ENCODE results near the gene GAD2. TPM values are rescaled to one million over a fixed set of nuclear protein-coding genes. Genes with fewer than 3 reads are reported as not detected.

Gene GAD2
- total and polyA plus RNA-seq, 9 of the 15 experiments (the other 6 are each of a cell fraction or from before 2014, with no cell fraction given) = not detected

DNA sequence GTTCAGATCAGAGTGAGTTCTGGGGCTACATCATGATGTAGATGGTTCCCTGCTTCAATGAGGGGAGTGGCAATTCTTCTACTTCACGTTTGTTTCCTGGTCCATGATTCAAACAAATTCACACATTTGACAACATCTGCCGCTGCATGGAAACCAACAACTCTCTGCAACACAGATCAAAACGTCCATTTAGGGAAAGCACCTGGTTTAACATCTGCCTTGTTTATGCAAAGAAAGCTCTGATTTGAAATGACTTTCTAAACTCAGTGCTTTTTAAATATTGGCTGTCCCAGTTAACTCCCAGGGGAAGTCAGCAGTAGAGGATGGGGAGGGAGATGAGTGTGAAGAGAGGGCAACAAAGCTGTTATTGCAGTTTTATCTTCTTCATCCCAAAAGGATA, 93.8 kb downstream of the GAD2 start:
- H3K9me3 ChIP-seq (replicated peaks; ENCODE audit: control insufficient read depth, insufficient read depth, low read depth, low read length) = no peaks in the 10 kb centered on the region
- H3K79me2 ChIP-seq (ENCODE audit: control insufficient read depth, insufficient read depth, low read length) = no peaks in the 10 kb centered on the region
- H3K9ac ChIP-seq (ENCODE audit: insufficient read depth in 1 of 2, low read depth in 2 of 2, low read length in 2 of 2) = no peak overlapping the region
- no peak overlapping the region for H3K27ac ChIP-seq (ENCODE audit: extremely low read depth, low read depth, low read length)
- no peak overlapping the region for H3K4me2 ChIP-seq (ENCODE audit: insufficient read depth, low read length)
- DNase-seq (ENCODE audit: extremely low read depth in 1 of 4, low spot score in 3 of 4) (no peak), FAIRE-seq (no peak), ATAC-seq (no peak)
- in situ Hi-C loops (cut with MboI) (no loop called here), intact Hi-C loops (cut with micrococcal nuclease) (no loop called here)
- H3K9me1 ChIP-seq (ENCODE audit: control insufficient read depth, insufficient read depth, low read length) = no peaks in the 10 kb centered on the region
- no peaks in the 10 kb centered on the region for H3K4me1 ChIP-seq (replicated peaks in 1 of 2; ENCODE audit: control insufficient read depth in 2 of 2, insufficient read depth in 2 of 2, low read length in 2 of 2)
- TF ChIP-seq RAD51 (IDR thresholded peaks at IDR 0.05; ENCODE audit: borderline replicate concordance, low read depth) = no peak
- TF ChIP-seq NCOA4 (IDR thresholded peaks at IDR 0.05; ENCODE audit: partially characterized antibody) = no peak
- TF ChIP-seq ARHGAP35 (IDR thresholded peaks at IDR 0.05; ENCODE audit: partially characterized antibody) = no peak
- no peak for TF ChIP-seq CHD2 (IDR thresholded peaks at IDR 0.05; ENCODE audit: low read depth, low read length)
- CTCF ChIA-PET (ENCODE audit: low intra/inter-chr PET ratio) = no interaction called here
- H4K20me1 ChIP-seq (replicated peaks; ENCODE audit: control insufficient read depth, insufficient read depth, low read length) = no peaks in the 10 kb centered on the region
- no peaks in the 10 kb centered on the region for H3K36me3 ChIP-seq (ENCODE audit: control insufficient read depth, insufficient read depth, low read length)
- 0% methylated on average over 3 of the region's 3 CpGs for WGBS (ENCODE audit: insufficient coverage, low coverage, missing lambda C conversion rate)
- no peak overlapping the region for H3K4me3 ChIP-seq
- no TSS peak for BruUV-seq (replicated peaks)
- H3K27me3 ChIP-seq (ENCODE audit: control insufficient read depth in 2 of 2, insufficient read depth in 2 of 2, low read length in 2 of 2) = peaks cover 0 to 9% of the 10 kb centered on the region in 2 experiments; a peak in 2 of 5 replicates
- POLR2A ChIA-PET = no interaction called here
- H2AFZ ChIP-seq (ENCODE audit: low read depth, low read length) = no peak overlapping the region

DNA sequence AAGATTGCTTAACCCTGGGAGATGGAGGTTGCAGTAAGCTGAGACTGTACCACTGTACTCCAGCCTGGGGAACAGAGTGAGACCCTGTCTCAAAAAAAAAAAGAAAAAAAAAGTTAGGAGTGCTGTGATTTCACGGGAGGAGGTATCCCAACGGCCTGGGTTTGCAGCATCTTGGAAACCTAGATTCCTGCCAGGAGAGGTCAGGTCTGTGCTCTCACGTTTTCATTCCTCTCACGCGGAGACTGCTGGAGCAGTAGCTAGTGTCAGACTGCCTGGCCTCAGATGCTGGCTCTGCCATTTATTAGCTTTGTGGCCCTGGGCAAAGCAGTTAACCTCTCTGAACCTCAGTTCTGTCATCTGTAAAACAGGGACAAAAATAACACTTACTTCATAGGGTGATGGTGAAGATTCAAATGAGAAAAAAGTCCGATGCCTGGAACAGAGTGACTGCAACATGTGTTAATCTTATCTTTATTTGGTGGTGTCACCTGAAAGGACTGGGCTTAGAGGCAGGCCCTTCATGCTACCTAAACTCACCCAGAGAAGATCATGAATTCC, 94.9 kb downstream of the GAD2 start:
- Histone ChIP-seq H2AFZ (ENCODE audit: low read depth, low read length) (no peak overlapping the region), H3K27me3 (ENCODE audit: control insufficient read depth in 2 of 2, insufficient read depth in 2 of 2, low read length in 2 of 2) (peaks cover 0 to 9% of the 10 kb centered on the region in 2 experiments; a peak in 2 of 5 replicates), H4K20me1 (replicated peaks; ENCODE audit: control insufficient read depth, insufficient read depth, low read length) (no peaks in the 10 kb centered on the region), H3K36me3 (ENCODE audit: control insufficient read depth, insufficient read depth, low read length) (no peaks in the 10 kb centered on the region), H3K27ac (ENCODE audit: extremely low read depth, low read depth, low read length) (no peak overlapping the region), H3K4me3 (no peak overlapping the region), H3K9ac (ENCODE audit: insufficient read depth in 1 of 2, low read depth in 2 of 2, low read length in 2 of 2) (no peak overlapping the region), H3K9me1 (ENCODE audit: control insufficient read depth, insufficient read depth, low read length) (no peaks in the 10 kb centered on the region), H3K4me2 (ENCODE audit: insufficient read depth, low read length) (no peak overlapping the region), H3K79me2 (ENCODE audit: control insufficient read depth, insufficient read depth, low read length) (no peaks in the 10 kb centered on the region), H3K4me1 (replicated peaks in 1 of 2; ENCODE audit: control insufficient read depth in 2 of 2, insufficient read depth in 2 of 2, low read length in 2 of 2) (no peaks in the 10 kb centered on the region), H3K9me3 (replicated peaks; ENCODE audit: control insufficient read depth, insufficient read depth, low read depth, low read length) (no peaks in the 10 kb centered on the region)
- ATAC-seq = no peak
- in situ Hi-C loops (cut with MboI) = no loop called here
- DNase-seq (ENCODE audit: extremely low read depth in 1 of 4, low spot score in 3 of 4) = no peak
- no TSS peak for BruUV-seq (replicated peaks)
- ChIA-PET CTCF (ENCODE audit: low intra/inter-chr PET ratio) (no interaction called here), POLR2A (no interaction called here)
- 1% methylated on average over 6 of the region's 6 CpGs for WGBS (ENCODE audit: insufficient coverage, low coverage, missing lambda C conversion rate)
- intact Hi-C loops (cut with micrococcal nuclease) = no loop called here
- FAIRE-seq = no peak
- TF ChIP-seq NCOA6 (IDR thresholded peaks at IDR 0.05) = no peak
- TF ChIP-seq L3MBTL2 (IDR thresholded peaks at IDR 0.05) = no peak
- no peak for TF ChIP-seq MYC (IDR thresholded peaks at IDR 0.05; ENCODE audit: low read depth, low read length)
- TF ChIP-seq MYC (CRISPR knock-in tag; IDR thresholded peaks at IDR 0.05; ENCODE audit: borderline replicate concordance, low read depth) = no peak
- TF ChIP-seq GTF2F1 (IDR thresholded peaks at IDR 0.05; ENCODE audit: low read depth, low read length) = no peak
- TF ChIP-seq HOXB6 (CRISPR knock-in tag; IDR thresholded peaks at IDR 0.05; ENCODE audit: borderline replicate concordance) = no peak
- TF ChIP-seq ZKSCAN3 (CRISPR knock-in tag; IDR thresholded peaks at IDR 0.05) = no peak
- TF ChIP-seq DMBX1 (CRISPR knock-in tag; IDR thresholded peaks at IDR 0.05; ENCODE audit: borderline replicate concordance) = no peak
- no peak for TF ChIP-seq JUNB (CRISPR knock-in tag; conservative IDR thresholded peaks at IDR 0.05)
- no peak for TF ChIP-seq ETV5 (CRISPR knock-in tag; IDR thresholded peaks at IDR 0.05; ENCODE audit: low read depth)
- TF ChIP-seq SIX5 (IDR thresholded peaks at IDR 0.05; ENCODE audit: borderline replicate concordance in 1 of 2, insufficient read depth in 1 of 2, low read depth in 1 of 2, low read length in 2 of 2) = no peak
- no peak for TF ChIP-seq SIRT6 (IDR thresholded peaks at IDR 0.05; ENCODE audit: low read depth, low read length)
- TF ChIP-seq CREM (IDR thresholded peaks at IDR 0.05; ENCODE audit: low read depth) = no peak
- no peak for TF ChIP-seq EP400 (IDR thresholded peaks at IDR 0.05)
- TF ChIP-seq TARDBP (IDR thresholded peaks at IDR 0.05) = no peak
- no peak for TF ChIP-seq HMG20B (CRISPR knock-in tag; IDR thresholded peaks at IDR 0.05)
- no peak for TF ChIP-seq ZNF766 (CRISPR knock-in tag; conservative IDR thresholded peaks at IDR 0.05)
- TF ChIP-seq ZNF224 (CRISPR knock-in tag; IDR thresholded peaks at IDR 0.05) = no peak

Data from K562 (cell line).